Small intestine (tissue), 7 donors: Measurements from ENCODE around the gene GDNF. TPM values are rescaled to one million over a fixed set of nuclear protein-coding genes. Genes with fewer than 3 reads are reported as not detected.
A peak's percentile ranks its signal among the peaks of the same experiment; 100 is the strongest.

Experiments used
- DNase-seq, 2 donors: peaks; one replicate each; pipeline versions ENCODE4 v3.0.0 to v3.0.0-alpha.2; 2013
- FAIRE-seq: peaks from 2 replicates; lab custom pipeline; 2012; peaks lifted over from hg19 to GRCh38; lab: Jason Lieb, UNC
- H3K27ac ChIP-seq, 3 donors: one replicate each; pipeline ENCODE4 v1.5.1; 2013; ENCODE audit warnings: low read length in 2 of 3, mild to moderate bottlenecking in 2 of 3, control low read depth in 1 of 3, inconsistent platforms in 1 of 3, low read depth in 1 of 3, moderate library complexity in 1 of 3
- H3K27me3 ChIP-seq, 3 donors: one replicate each; pipeline ENCODE4 v1.6.1; 2013; ENCODE audit warnings: low read length in 3 of 3, inconsistent platforms in 1 of 3; ENCODE audit not compliant: control insufficient read depth in 3 of 3, insufficient read depth in 3 of 3
- H3K36me3 ChIP-seq, 3 donors: one replicate each; pipeline ENCODE4 v1.6.1; 2013; ENCODE audit warnings: low read length in 3 of 3, inconsistent platforms in 1 of 3, low read depth in 1 of 3, mild to moderate bottlenecking in 1 of 3, moderate library complexity in 1 of 3; ENCODE audit not compliant: control insufficient read depth in 3 of 3, insufficient read depth in 2 of 3
- H3K4me1 ChIP-seq, 3 donors: one replicate each; pipeline ENCODE4 v1.6.1; 2013; ENCODE audit warnings: low read length in 2 of 3, inconsistent platforms in 1 of 3, low read depth in 1 of 3, mild to moderate bottlenecking in 1 of 3, moderate library complexity in 1 of 3; ENCODE audit not compliant: control insufficient read depth in 3 of 3, insufficient read depth in 2 of 3
- H3K4me3 ChIP-seq, 3 donors: one replicate each; pipeline ENCODE4 v1.5.1; 2013; ENCODE audit warnings: low read length in 3 of 3, control low read depth in 1 of 3, inconsistent platforms in 1 of 3, low read depth in 1 of 3, mild to moderate bottlenecking in 1 of 3, moderate library complexity in 1 of 3
- H3K9me3 ChIP-seq, 2 donors: one replicate each; pipeline ENCODE4 v1.6.1; 2013; ENCODE audit warnings: low read depth in 1 of 2, low read length in 1 of 2; ENCODE audit not compliant: control insufficient read depth in 2 of 2, insufficient read depth in 1 of 2
- WGBS, 3 donors: extraction: QIAGEN DNeasy Blood & Tissue Kit; methylation state at CpG; one replicate each; pipeline ENCODE4 v1.1.7; 2013; 5-methylcytosine and 5-hydroxymethylcytosine counted together
- polyA plus RNA-seq, 4 donors: library from polyadenylated mRNA; stranded (reverse) in 3 of 4; unstranded in 1 of 4; fragments of 200-250 nt in 3 of 4; fragments of 120-200 nt in 1 of 4; gene quantifications; one replicate each; pipeline versions ENCODE4 v1.2.1 to v1.2.3, GENCODE V29; 2013
- donor health status: healthy with polysubstance abuse.
- donor health status: control.
- donor health status: control.
- donor health status: Bipolar disorder and iron deficiency.
- donor health status: healthy.

GDNF gene
- polyA plus RNA-seq, 4 donors: 0.46 to 2.3 TPM; not detected in 2

DNA sequence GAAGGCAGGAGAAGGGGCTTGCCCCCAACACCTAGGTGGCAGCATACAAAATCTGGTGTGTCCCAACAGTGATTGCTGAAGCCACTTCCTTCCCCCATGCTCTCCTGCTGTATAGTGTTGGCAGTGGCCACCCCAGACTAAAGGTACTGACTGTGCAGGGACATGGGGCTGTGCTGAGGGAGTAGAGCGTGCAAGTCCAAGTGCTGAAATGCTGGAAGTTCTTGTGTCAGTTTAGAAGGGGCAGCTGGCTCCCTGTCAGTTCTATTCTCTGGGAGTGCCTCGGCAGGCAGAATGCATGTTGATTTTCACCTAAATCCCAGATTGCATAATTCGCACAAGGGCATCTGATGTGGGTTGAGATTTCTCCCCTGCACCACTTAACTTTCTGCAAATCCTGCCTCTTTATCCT is 68.6 kb downstream of the GDNF start:
- Histone ChIP-seq H3K9me3 (peaks cover 1 to 9% of the 10 kb centered on the region in 2 donors), H3K36me3 (no peaks in the 10 kb centered on the region), H3K27me3 (no peaks in the 10 kb centered on the region), H3K4me3 (no peak overlapping the region), H3K27ac (no peak overlapping the region), H3K4me1 (peaks cover 0 to 2% (median 0%) of the 10 kb centered on the region in 3 donors)
- FAIRE-seq (no peak), DNase-seq (no peak)
- 65 to 72% (median 67%) methylated on average over 3 of the region's 3 CpGs for whole genome bisulfite sequencing, 3 donors

DNA sequence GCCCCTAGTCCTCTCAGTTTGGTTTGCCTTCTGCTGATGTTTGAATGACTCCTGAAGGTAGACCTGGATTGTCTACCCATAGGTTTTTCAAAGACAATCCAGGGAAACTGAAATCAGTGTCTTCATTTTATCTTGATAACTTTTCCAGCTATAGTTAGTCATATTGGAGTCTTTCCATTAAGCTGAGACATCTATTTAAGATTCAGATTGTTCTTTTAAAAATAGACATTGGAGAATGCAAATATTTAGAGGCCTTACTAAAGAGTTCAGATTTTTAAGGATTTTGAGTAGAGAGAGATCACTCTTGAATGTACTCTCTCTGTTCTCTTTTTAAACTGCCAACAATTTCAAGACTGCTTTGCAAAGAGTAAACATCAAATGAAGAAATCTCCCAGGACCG is 69.1 kb downstream of the GDNF start:
- peaks cover 0 to 2% (median 0%) of the 10 kb centered on the region in 3 donors for H3K4me1 ChIP-seq
- DNase-seq (no peak), FAIRE-seq (no peak)
- H3K9me3 ChIP-seq: peaks cover 1 to 9% of the 10 kb centered on the region in 2 donors
- H3K27me3 ChIP-seq: no peaks in the 10 kb centered on the region
- no peak overlapping the region for H3K27ac ChIP-seq
- no peaks in the 10 kb centered on the region for H3K36me3 ChIP-seq
- 42 to 58% (median 52%) methylated on average over 1 of the region's 1 CpG for WGBS, 3 donors
- no peak overlapping the region for H3K4me3 ChIP-seq

DNA sequence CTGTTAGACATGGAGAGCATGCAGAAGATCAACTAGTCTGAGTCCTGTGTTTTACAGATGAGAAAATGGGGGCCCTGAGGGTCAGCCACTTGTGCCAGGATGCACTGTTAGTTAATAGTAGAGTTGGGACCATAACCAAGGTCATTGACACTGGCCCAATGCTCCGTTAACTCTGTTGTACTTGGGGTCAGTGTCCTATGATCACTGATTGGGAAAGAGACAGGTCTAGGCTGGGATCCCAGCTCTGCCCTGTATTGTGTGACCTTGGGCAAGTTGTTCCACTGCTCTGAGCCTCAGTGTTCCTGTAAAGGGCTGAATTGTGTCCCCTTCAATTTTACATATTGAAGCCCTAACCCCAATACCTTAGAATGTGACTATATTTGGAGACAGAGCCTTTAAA is 70.0 kb downstream of the GDNF start:
- DNase-seq (no peak), FAIRE-seq (no peak)
- Histone ChIP-seq H3K4me1 (peaks cover 0 to 2% (median 0%) of the 10 kb centered on the region in 3 donors), H3K27ac (no peak overlapping the region), H3K27me3 (no peaks in the 10 kb centered on the region), H3K36me3 (no peaks in the 10 kb centered on the region), H3K4me3 (no peak overlapping the region), H3K9me3 (peaks cover 0 to 7% of the 10 kb centered on the region in 2 donors)
- WGBS, 3 donors: 68 to 88% (median 75%) methylated on average over 1 of the region's 1 CpG

DNA sequence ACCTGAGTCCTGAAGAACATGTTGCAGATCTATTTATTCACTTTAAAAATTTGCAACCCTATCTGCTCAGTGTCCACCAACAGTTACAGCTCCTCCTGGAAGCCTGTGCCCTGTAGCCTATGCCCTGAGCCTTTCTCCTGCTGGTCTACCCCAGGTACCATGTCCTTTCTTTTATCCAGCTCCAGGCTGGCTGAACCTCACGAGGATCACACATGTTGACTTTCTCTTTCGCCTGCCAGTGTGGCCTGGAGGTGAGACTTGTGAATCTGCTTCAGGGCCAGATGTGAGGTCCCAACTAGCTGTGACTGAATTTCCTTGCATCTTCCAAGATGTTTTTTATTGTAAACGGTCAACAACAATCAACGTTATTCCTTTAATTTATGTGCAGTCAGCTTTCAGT is 70.7 kb downstream of the GDNF start:
- Histone ChIP-seq H3K27me3 (no peaks in the 10 kb centered on the region), H3K4me3 (no peak overlapping the region), H3K36me3 (no peaks in the 10 kb centered on the region), H3K4me1 (peaks cover 0 to 2% (median 0%) of the 10 kb centered on the region in 3 donors), H3K27ac (no peak overlapping the region), H3K9me3 (no peaks in the 10 kb centered on the region)
- 79 to 84% (median 84%) methylated on average over 4 of the region's 4 CpGs for WGBS, 3 donors
- DNase-seq (no peak), FAIRE-seq (no peak)

DNA sequence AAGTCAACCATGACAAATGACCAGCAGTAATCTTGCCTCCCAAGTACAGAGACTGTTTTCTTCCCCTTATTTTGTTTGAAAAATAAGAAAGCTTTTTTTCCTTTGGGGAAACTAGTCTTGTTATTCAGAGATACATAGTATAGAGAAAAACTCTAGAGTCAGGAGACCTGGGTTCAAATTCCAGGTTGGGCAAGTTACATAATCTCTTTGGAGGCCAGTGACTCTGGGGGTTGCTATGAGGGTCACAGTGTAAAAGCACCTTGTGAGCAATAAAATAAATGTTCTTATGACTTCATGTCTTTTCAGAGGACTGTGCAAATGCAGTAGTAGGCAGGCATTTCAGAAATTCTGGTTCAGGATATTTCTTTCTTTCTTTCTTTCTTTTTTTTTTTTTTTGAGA is 71.5 kb downstream of the GDNF start:
- DNase-seq (peak in 1 of 2 donors; percentile 63), FAIRE-seq (no peak)
- Histone ChIP-seq H3K4me3 (no peak overlapping the region), H3K9me3 (no peaks in the 10 kb centered on the region), H3K27me3 (no peaks in the 10 kb centered on the region), H3K36me3 (no peaks in the 10 kb centered on the region), H3K4me1 (peaks cover 0 to 2% (median 0%) of the 10 kb centered on the region in 3 donors), H3K27ac (no peak overlapping the region)

DNA sequence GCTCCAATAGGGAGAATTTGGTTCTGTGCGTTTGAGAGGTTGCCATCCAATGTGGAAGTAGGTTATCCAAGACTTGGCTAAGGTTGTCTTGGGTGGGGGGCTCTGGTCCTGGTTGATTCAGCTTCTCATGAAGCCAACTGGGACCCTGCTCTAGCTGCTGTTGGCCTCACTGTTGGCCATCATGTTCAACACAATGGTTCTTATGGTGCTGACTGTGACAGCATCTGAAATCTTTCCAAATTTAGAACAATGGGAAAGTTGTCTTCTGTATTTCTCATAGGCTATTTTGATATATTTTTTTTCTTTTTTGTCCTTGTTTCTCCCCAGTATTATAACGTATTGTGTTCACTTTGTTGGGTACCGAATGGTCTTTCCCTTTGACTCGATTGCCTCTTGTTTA is 71.9 kb downstream of the GDNF start:
- DNase-seq (no peak), FAIRE-seq (no peak)
- Histone ChIP-seq H3K27ac (no peak overlapping the region), H3K4me1 (peaks cover 0 to 2% (median 0%) of the 10 kb centered on the region in 3 donors), H3K4me3 (no peak overlapping the region), H3K36me3 (no peaks in the 10 kb centered on the region), H3K27me3 (no peaks in the 10 kb centered on the region), H3K9me3 (no peaks in the 10 kb centered on the region)
- 78 to 84% (median 80%) methylated on average over 4 of the region's 4 CpGs for WGBS, 3 donors

DNA sequence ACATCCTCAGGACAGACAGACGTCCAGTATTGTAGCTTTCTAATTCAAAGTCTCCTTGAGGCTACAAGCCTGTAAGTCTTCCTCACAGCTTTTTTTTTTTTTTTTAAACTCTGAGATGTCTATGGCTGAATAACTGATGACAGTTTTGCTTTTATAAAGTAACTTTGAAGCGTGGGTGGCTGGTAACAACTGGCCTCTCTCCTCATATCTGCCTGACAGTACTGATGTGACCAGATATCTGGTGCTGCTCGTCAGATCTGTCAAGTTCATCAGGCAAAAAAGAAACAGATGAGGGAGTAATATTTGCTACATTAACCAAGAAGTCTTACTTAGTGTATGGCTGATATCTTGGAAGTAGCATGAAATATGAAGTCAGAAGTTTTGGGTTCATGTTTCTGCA is 72.6 kb downstream of the GDNF start:
- WGBS, 3 donors: 60 to 82% (median 71%) methylated on average over 3 of the region's 3 CpGs
- no peak overlapping the region for H3K27ac ChIP-seq
- no peaks in the 10 kb centered on the region for H3K27me3 ChIP-seq
- FAIRE-seq (no peak), DNase-seq (no peak)
- no peaks in the 10 kb centered on the region for H3K9me3 ChIP-seq
- peaks cover 0 to 2% (median 0%) of the 10 kb centered on the region in 3 donors for H3K4me1 ChIP-seq
- H3K4me3 ChIP-seq: no peak overlapping the region
- H3K36me3 ChIP-seq: no peaks in the 10 kb centered on the region
